HG03460 (cell line): Measurements from ENCODE around the gene ANKRD13D.

Experiments
- ATAC-seq: cut with Tn5 transposase; IDR thresholded peaks from one replicate; pipeline ENCODE4 v1.9.1; 2021; ENCODE audit not compliant: unreplicated experiment

Gene ANKRD13D

DNA sequence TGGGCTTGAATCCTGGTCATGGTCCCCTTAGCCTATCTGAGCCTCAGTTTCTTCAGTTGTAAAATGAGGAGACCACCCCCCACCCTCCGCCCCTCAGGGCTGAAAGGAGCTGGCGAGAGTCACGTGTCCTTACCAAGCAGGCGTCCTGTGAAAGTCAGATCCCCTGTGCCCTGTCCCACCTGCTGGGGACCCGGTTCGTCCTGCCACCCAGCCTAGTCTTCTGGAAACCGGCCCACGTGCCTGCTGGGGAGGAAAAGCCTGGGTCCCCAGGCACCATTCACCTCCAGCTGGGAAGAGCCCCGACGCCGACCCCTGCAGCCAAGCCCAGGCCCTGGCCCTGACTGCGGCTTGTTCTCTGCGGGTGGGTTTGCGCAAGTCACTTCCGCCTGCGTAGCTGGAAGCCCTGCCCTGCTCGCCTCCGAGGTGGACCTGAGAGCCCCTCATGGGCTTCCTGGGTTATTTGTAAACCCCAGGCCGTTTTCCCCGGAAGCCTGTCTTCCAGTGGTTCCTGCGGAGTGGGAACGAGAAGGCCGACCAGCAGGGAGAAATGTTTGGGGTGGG lies 13.5 kb downstream of the ANKRD13D start:
- no peak for ATAC-seq

DNA sequence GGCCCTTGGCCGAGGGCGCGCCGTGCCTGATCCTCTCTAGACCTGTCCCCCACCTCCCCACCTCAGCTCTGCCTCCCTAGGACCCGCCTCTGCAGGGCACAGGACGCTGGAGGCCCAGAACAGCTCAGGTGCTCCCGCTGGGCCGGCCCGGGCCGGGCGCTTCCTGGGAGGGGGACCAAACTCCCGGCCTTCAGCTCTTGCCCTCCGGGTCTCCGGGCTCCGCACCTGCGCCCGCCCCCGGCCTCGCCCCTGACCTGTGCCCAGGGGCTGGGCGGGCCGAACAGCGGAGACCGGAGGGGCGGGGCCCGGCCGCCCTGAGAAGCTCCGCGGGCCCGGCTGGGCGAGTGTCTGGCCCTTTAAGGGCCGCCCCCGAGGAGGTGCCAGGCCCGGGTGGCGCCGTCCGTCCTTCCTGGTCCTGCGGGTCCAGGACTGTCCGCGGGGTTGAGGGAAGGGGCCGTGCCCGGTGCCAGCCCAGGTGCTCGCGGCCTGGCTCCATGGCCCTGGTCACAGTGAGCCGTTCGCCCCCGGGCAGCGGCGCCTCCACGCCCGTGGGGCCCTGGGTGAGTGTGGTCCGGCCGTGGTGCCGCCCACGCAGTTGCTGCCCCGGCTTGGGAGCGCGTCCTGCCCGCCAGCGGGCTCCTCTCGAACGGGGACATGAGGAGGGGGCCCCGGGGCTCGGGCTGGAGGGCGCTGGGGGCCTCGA lies 14.2 kb downstream of the ANKRD13D start, which contains the start of gene SSH3:
SSH3 (plus strand) TSS at position 399 of the 703 bp plus-strand sequence; CDS start at position 495, 96 bp downstream.
- ATAC-seq = no peak

DNA sequence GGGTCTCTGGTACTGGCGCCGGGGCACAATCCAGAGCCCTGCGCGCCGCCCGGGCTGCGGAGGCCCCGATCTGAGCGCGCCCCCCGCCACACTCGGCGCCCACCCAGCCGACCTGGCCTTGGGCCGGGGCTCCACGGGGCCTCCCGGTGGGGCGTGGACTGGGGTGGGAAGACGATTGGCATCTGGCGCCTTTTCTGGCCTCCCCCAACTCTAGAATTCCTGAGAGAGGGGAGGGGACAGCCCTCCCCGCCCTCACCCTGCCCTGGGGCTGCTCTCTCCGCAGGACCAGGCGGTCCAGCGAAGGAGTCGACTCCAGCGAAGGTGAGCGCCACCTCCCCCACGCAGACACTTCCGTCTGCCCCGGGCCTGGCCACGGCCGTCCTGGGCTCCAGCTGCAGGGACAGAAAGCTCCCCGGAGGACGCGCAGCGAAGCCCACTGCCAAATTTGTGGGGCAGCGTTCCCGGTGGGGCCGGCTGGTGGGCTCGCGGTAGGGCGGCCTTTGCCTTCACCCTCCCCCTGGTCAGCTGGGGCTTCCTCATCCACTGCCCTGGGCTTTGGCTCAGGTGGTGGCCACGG lies 14.8 kb downstream of the ANKRD13D start:
- ATAC-seq = no peak

DNA sequence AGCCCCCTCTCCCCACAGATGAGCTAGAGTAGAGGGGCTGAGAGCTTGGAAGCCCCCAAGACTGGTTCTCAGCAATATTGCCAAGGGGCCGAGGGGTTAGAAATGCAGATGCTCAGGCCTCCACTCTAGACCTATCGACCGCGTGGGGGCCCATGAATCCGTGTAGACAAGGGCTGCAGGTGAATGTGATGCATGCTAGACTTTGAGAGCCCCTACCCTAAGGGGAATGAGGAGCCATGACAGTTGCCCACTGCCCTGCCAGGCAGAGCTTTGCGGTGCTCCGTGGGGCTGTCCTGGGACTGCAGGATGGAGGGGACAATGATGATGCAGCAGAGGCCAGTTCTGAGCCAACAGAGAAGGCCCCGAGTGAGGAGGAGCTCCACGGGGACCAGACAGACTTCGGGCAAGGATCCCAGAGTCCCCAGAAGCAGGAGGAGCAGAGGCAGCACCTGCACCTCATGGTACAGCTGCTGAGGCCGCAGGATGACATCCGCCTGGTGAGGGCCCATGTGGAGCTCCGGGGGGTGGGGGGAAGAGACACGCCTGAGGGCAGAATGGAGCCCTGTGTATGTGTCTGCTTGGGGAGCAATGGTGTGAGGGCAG lies 15.5 kb downstream of the ANKRD13D start:
- no peak for ATAC-seq

DNA sequence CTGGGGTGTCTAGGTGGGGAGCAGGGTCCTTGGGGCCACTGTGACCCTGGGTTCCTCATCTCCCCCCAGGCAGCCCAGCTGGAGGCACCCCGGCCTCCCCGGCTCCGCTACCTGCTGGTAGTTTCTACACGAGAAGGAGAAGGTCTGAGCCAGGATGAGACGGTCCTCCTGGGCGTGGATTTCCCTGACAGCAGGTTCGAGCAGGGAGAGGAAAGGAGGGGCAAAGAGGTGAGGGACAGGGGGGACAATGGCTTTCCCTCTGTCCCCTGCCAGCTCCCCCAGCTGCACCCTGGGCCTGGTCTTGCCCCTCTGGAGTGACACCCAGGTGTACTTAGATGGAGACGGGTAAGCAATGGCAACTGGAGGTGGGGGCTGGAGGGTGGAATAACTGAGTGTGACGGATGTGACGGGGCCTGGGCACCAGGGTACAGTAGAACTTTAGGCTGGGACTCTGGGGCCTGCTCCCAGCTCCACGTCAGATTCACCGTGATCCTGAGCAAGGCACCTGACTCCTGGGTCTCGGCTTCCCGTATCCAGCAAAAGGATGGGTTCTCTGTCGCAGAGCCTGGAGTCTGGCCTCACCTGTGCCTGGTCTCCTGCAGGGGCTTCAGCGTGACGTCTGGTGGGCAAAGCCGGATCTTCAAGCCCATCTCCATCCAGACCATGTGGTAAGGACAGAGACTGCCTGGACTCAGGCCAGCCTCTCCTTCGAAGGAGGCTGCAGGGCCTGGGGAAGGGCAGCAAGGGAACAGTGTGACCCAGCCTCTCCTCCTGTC lies 17.9 kb downstream of the ANKRD13D start:
- no peak for ATAC-seq

DNA sequence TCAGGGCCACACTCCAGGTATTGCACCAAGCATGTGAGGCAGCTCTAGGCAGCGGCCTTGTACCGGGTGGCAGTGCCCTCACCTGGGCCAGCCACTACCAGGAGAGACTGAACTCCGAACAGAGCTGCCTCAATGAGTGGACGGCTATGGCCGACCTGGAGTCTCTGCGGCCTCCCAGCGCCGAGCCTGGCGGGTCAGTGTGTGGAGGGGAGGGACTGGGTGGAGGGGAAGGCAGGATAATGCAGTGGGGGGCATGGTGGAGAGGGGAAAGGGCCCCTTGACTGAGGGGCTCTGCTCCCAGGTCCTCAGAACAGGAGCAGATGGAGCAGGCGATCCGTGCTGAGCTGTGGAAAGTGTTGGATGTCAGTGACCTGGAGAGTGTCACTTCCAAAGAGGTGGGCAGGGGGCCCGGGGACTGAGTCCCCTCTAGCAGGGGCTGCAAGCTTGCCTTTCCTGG lies 18.5 kb downstream of the ANKRD13D start:
- no peak for ATAC-seq

DNA sequence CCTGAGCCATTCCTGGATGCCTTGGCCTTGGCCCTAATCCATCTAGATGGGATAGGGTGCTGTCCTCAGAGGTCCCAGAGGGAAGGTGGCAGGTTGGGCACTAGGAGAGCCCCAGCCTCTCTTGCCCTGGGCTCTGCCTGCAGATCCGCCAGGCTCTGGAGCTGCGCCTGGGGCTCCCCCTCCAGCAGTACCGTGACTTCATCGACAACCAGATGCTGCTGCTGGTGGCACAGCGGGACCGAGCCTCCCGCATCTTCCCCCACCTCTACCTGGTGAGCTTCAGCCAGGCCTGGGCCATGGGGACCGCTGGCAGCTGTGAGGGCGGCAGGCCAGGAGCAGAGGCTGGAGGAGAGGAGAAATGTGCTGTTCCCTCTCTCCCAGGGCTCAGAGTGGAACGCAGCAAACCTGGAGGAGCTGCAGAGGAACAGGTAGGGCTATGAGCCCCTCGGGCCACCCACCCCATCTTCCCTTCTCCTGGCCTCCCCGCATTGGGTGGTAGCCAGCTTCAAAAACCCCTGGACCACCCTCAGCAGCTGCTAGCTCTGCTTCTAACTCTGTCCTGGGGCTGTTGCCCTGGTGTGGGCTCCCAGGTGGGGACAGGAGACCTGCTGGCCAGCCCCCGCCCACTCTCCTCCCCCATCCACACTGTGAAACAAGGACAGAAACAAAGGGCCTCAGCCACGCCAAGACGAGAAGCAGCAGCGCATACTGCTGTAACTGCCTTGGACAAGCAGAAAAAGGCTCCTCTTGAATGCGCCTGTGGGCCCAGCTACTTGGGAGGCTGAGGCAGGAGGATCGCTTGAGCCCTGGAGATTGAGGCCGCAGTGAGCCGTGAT lies 19.1 kb downstream of the ANKRD13D start:
- no peak for ATAC-seq

DNA sequence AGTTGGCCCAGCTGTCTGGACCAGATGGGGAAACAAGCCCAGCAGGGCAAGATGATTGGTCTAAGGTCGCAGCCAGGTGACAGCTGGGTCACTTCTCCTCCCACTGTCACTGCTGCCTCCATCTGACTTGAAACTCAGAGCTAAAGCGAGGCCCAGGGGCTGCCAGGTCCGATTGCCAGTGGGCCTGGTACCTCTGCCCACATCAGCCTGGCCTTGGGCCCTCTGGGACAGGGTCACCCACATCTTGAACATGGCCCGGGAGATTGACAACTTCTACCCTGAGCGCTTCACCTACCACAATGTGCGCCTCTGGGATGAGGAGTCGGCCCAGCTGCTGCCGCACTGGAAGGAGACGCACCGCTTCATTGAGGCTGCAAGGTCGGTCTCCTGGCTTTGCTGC lies 20.1 kb downstream of the ANKRD13D start:
- no peak for ATAC-seq

DNA sequence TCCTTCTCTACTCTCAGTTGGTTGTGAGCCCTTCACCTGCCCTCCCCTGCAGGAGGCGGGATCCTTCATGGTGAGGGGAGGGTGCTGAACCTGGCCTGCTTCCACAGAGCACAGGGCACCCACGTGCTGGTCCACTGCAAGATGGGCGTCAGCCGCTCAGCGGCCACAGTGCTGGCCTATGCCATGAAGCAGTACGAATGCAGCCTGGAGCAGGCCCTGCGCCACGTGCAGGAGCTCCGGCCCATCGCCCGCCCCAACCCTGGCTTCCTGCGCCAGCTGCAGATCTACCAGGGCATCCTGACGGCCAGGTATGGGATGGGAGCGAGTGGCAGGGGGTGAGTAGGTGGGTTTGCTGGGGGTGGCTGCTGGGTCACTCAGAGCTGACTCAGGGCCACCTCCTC lies 20.6 kb downstream of the ANKRD13D start:
- ATAC-seq = no peak

DNA sequence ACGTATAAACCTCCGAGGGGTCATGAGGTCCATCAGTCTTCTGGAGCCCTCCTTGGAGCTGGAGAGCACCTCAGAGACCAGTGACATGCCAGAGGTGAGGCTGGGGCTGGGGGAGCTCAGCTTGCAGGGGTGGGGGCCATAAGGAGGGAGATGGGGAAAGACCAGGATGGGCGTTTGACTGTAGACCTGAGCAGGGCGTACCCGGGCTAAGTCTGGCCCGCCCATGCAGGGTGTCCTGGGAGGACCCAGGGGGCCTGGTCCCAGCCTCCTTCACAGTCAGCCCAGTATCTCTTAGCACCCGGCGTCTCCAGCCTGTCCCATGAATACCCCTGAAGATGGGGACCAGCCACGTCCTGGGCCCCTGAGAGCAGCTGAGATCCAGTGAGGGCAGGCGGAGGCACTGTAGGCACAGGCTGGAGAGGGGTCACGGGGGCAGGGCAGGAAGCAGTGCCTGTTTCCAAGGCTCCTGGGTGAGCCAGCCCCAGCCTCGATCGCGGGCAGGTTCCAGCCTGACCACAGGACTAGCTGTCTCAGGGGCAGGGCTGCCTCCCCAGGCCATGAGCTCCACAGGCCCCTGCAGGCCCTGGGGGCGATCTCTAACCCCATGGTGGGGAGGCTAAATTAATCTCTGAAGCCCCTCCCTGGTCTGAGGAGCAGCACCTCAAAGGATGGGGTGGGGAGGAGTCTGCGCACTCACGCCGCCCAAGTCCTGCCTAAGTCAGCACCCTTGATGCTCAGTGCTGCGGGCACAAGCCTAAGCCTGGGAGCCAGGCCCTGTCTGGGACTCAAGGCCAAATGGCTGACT lies 21.3 kb downstream of the ANKRD13D start:
- ATAC-seq = no peak

DNA sequence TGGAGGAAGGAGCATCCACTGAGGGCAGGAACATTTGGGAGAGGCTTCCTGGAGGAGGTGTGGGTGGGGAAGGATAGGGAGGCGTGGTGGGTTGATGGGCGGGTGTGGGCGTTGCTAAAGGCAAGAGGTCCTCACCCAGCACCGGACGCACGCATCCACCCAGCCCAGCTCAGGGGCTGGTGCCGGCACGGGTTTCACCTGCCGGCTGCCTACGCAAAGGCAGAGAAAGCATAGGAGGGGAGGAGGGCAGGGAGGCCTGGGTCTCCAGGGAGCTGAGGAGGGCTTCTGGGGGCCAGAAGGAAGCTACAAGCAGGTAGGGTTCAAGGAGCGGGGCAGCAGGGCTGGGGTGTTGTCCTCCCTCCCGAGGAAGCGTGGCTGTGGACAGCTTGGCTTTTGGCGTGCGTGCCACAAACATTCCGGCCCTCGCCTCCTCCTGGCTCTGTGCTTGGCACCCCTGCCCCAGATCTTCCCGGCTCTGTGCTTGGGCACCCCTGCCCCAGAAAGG lies 22.0 kb downstream of the ANKRD13D start:
- ATAC-seq = no peak

DNA sequence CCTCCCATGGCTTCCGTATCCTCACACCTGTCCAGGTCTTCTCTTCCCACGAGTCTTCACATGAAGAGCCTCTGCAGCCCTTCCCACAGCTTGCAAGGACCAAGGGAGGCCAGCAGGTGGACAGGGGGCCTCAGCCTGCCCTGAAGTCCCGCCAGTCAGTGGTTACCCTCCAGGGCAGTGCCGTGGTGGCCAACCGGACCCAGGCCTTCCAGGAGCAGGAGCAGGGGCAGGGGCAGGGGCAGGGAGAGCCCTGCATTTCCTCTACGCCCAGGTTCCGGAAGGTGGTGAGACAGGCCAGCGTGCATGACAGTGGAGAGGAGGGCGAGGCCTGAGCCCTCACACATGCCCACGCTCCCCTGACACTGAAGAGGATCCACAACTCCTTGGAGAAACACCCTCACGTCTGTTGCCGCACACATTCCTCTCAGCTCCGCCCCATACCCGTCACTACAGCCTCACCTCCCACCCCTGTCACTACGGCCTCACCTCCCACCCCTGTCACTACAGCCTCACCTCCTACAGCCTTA lies 22.5 kb downstream of the ANKRD13D start:
- no peak for ATAC-seq

DNA sequence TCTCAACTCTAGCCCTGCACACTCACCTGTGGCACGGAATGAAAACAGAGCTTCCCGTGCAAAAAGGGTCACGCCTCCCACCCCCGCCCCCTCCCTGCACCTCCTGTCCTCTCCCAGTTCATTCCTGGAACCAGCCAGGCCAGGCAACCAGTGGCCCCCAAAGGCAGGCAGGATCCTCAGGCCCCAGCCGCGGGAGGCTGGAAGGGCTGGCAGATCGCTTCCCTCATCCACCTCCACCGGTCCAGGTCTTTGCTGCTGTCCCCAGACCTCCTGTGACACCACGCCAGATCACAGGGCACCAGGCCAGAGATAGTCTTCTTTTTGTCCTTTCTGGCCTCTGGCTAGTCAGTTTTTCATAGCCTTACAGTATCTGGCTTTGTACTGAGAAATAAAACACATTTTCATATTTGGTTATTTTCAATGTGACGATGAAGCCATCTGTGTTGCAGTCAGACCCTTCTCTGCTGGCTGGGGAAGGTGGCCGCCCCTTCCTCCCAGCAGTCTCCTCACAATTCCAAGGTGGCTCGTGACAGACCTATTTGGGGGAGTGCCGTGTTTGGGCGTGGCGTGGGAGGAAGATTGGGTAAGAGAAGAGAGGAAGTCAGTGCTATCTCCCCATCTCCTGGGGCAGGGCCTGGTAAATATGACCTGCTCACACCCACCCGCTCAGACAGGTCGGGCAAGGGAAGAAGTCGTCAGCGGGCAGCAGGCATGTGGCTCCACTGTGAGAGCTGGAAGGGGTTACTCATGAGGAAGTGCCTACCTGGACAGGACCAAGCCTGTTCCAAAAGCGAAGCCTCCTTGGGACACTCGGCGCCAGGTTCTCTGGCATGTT lies 23.3 kb downstream of the ANKRD13D start:
- no peak for ATAC-seq

DNA sequence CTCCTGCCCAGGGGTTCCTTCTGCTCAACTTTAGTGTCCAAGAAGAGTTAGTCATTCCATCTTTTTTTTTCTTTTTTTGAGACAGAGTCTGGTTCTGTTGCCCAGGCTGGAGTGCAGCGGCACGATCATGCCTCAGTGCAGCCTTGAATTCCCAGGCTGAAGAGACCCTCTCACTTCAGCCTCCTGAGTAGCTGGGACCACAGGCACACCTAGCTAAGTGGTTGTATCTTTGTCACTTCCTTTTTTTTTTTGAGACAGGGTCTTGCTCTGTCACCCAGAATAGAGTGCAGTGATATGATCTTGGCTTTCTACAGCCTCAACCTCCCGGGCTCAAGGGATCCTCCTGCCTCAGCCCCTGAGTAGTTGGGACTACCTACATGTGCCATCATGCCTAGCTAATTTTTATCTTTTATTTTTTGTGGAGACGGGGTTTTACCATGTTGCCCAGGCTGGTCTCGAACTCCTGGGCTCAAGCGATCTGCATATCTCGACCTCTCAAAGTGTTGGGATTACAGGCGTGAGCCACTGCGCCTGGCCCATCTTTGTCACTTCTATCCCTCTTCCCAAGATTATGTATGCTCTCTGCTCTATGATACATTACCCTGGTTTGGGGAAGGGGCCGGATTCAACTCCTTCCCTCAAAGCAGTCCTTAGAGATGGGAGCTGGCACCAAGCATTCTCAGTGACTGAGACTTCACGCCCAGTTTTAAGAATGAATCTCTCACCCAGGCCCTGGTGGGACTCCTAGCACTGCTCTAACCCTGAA lies 24.2 kb downstream of the ANKRD13D start:
- no peak for ATAC-seq

DNA sequence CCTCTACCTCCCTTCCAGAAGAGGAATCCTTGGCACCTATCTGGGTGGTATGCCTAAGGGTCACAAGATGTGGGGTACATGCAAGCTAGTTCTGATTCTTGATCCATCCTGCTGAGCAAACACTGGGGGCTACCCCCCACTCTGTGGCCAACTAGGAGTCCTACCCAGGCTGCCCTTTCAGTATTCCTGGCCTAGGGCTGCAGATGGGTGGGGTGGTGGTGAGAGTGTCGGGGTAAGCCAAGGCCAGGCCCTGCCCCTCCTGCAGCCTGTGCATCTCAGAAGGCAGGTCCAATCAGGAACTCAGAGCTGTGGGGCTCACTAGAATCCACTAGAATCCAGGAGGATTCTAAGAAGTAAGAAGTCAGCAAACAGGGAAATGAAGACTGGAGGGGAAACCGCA lies 25.1 kb downstream of the ANKRD13D start:
- no peak for ATAC-seq

DNA sequence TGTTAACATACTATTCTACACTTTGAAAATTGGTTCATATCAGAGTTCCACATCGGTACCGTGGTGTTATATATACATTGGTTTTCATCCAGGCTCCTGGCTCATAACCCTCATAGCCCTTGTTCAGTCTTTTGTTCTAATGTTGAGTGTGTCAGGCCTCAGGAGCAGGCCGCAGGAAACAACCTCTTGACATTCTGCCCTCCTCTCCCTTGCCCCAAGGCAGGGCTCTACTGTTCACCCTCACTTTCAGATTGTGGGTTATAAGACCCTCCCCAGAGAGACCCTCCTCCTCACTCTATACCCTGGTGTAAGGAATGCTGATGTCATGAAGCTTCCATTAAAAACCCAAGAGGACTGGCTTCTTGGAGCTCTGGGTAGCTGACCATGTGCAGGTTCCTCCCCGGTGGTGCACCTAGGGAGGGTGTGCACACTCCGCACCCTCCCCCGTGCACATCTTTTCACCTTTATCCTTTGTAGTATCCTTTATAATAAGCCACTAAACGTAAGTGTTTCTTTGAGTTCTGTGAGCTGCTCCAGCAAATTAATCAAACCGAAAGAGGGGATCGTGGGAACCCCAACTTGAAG lies 26.3 kb downstream of the ANKRD13D start:
- no peak for ATAC-seq

DNA sequence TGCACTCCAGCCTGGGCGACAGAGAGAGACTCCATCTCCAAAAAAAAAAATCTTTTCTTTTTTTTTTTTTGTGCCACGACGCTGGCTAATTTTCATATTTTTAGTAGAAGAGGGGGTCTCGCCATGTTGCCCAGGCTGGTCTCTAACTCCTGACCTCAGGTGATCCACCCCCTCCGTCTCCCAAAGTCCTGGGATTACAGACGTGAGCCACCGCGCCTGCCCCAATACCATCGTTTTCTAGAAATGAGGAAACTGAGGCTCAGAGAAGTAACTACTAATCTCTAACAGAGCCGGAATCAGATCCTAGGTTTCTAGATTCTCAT lies 27.7 kb downstream of the ANKRD13D start:
- no peak for ATAC-seq
